ENCODE results near the gene KYNU.
"Not testable (repeated sequence)": the region's sequence is repeated elsewhere in the genome, so short reads cannot be mapped to it uniquely, and the experiment has no call there.

The KYNU gene

GRCh38 chr2:143034292-143035074, 157.0 kb downstream of the KYNU start:
- peak; percentile 82 for DNase-seq

GRCh38 chr2:143051465-143051864, 174.0 kb downstream of the KYNU start:
- DNase-seq, result no peak

GRCh38 chr2:143053437-143053836, 176.0 kb downstream of the KYNU start:
- not testable (repeated sequence) for DNase-seq

- no peak for DNase-seq
Measured at GRCh38 chr2:143056550-143056949, 179.1 kb downstream of the KYNU start.

GRCh38 chr2:143058851-143059250, 181.4 kb downstream of the KYNU start:
- no peak for DNase-seq

GRCh38 chr2:143063612-143064200, 186.2 kb downstream of the KYNU start:
- no peak for DNase-seq

- no peak for DNase-seq
Measured at GRCh38 chr2:143068094-143068493, 190.6 kb downstream of the KYNU start.

- DNase-seq, result peak; percentile 2
Measured at GRCh38 chr2:143068509-143068908, 191.0 kb downstream of the KYNU start.

GRCh38 chr2:143070704-143071103, 193.2 kb downstream of the KYNU start:
- DNase-seq, result no peak

GRCh38 chr2:143071185-143071876, 193.9 kb downstream of the KYNU start:
- DNase-seq, result no peak

GRCh38 chr2:143074913-143075312, 197.4 kb downstream of the KYNU start:
- not testable (repeated sequence) for DNase-seq

GRCh38 chr2:143075711-143076110, 198.2 kb downstream of the KYNU start:
- no peak for DNase-seq

GRCh38 chr2:143078104-143078503, 200.6 kb downstream of the KYNU start:
- DNase-seq, result no peak

GRCh38 chr2:143081616-143082015, 204.2 kb downstream of the KYNU start:
- no peak for DNase-seq

GRCh38 chr2:143083636-143084035, 206.2 kb downstream of the KYNU start:
- DNase-seq, result peak; percentile 11

- DNase-seq, result no peak
Measured at GRCh38 chr2:143084462-143084861, 207.0 kb downstream of the KYNU start.

GRCh38 chr2:143085125-143085784, 207.8 kb downstream of the KYNU start:
- DNase-seq, result no peak

GRCh38 chr2:143087033-143087432, 209.6 kb downstream of the KYNU start:
- no peak for DNase-seq

GRCh38 chr2:143088388-143088787, 210.9 kb downstream of the KYNU start:
- DNase-seq, result no peak

- DNase-seq, result not testable (repeated sequence)
Measured at GRCh38 chr2:143089520-143089919, 212.1 kb downstream of the KYNU start.
